ENCODE data around the gene GBF1. TPM values are rescaled to one million over a fixed set of nuclear protein-coding genes. Genes with fewer than 3 reads are reported as not detected.

The GBF1 gene
- total RNA-seq, 1 experiment from 2014 or later, result 27.6 TPM

DNA sequence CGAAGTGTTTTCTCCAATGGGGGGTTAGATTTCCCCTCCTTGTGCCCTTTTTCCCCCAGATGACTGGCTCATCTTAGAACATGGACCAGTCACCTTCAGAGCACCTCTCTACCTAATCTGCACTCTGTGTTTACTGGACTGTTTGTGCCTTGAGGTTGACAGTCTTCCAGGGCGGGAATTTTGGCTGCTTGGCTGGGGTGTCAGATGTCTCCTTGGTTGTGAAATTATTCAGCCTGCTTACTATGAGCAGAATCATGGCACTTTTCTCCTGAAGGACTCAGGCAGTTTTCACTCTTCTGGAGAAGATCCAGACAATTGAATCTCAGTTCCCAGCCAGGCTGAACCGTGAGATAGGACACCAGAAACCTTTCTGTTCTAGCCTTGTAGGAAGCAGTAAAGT, 89.9 kb downstream of the GBF1 start:
- no peak for DNase-seq (ENCODE audit: extremely low read depth, low read depth)

DNA sequence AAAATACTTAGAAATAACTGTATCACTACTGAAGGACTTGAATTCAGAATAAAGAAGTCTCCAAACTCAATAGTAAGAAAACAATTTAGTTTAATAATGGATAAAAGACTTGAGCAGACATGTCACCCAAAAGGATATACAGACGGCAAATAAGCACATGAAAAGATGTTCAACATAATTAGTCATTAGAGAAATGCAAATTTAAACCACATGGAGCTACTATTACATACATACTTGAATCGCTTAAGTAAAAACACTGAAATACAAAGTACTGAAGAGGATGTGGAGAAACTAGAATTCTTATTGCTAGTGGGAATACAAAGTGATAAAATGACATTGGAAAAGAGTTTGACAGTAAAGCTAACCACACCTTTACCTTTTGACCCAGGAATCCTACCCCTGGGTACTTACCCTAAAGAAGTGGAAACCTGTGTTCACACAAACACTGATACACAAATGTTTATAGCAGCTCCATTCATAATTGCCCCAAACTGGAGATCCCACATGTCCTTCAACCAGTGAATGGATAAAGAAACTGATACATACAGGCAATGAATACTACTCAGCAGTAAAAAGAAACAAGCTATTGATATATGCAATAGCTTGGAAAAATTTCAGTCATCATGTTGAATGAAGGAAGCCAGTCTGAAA, 95.8 kb downstream of the GBF1 start:
- DNase-seq (ENCODE audit: extremely low read depth, low read depth), result no peak

DNA sequence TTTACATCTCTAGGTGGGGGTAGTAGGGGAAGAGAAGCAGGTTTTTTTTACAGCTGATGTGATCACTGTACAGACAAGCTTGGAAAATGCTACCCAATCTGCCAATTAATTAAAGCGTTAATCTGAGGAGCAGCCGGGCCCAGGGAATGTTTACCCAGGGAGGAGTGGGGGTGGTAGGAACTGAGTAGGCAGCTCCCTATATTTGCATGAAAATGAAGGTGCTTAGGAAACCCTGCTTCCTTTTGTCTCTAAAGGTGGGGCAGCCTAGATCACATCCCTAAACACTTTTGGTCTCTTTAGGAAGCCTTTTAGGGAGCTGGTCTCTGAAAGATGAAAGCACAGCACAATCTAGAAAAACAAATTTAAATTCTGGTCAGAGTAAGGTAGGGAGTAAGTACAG, 97.1 kb downstream of the GBF1 start:
- no peak for DNase-seq (ENCODE audit: extremely low read depth, low read depth)

DNA sequence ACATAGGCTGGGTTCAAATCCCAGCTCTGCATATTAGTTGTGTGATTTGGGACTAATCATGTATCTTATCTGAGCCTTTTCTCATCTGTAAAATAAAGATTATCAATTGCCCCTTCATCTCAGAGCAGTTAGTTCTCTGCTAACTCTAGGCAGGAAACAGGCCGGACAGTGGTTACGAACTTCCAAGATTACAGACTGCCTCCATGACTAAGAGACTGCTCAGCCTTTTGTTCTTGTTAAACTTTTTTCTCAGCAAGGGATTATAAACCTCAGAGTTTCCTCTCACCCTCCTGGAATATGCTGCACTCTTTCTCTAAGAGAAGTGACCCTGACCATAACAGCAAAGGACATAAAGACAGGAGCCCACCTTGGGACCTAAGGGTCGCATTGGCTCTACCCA, 97.6 kb downstream of the GBF1 start:
- DNase-seq (ENCODE audit: extremely low read depth, low read depth), result no peak

DNA sequence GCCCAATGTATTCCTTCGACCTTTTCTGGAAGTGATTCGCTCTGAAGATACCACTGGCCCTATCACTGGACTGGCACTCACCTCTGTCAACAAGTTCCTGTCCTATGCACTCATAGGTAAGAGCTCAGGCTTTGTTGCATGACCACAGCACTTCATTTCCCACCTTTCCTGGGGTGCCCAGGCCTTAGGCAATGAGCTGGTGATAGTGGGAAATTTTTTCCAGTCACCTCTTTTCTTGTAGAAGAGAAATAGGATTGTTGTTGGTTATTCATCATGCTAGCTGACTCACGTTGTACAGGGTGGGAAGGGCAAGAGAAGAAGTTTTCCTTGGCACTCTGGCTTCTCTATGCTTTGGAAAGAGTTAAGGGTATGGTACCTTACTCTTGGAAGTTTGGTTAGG, 98.7 kb downstream of the GBF1 start:
- DNase-seq (ENCODE audit: extremely low read depth, low read depth), result no peak

DNA sequence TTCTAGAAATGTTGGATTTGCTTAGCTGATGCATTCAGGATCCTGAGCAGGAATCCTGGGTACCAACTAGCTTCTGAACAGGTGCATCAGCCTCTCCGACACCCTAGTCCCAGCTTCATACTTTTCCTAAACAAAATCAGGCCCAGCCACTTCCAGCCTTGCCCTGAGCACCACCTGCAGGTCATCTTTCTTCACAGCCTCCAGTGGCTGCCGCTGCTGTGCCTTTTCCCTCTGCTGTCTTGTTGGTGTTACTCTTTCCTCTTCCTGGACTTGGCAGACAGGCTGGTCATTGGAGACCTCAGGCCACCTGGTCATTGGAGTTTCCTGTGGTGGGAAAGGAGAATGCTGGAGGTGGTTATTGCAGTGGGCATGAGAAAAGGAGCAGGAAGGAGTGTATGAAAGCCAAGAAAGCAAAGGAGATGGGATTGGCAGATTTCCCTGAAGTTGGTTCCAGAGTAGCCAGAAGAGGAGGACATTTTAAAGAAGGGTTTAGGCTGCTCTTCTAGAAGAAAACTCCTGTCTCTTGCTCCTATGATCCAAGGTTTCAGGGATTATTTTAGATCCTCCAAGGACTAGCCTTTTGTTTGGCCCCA, 102.0 kb downstream of the GBF1 start:
- peak; percentile 27 for DNase-seq (ENCODE audit: extremely low read depth, low read depth)

DNA sequence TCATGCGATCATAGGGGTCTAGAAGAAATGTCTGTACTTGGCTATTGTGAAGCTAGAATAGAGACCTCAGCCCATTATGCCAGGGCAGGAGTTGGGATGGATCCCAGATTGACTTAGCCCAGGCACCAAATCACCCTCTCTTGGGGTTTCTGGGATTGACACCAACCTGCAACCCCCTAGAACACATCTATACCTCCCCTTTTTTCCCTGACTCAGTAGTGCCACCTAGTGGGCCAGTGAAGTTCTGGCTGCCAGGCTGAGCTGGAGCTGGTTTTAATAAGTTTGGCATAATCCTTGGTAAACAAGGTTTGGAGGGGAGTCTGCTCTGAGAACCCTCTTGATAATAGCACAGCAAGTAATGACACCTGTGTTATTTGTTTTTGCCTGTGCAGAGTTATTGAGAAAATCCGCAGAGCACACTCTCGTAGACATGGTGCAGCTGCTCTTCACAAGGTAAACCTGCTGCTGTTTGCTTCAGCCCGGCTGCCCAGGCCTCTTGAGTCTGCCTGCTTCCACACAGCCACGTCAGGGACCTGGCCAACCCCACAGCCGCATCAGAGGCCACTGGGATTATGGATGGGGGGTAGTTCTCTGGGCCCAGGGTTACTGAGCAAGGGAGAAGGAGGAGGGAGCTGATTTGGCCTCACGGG, 106.9 kb downstream of the GBF1 start:
- peak; percentile 65 for DNase-seq (ENCODE audit: extremely low read depth, low read depth)

DNA sequence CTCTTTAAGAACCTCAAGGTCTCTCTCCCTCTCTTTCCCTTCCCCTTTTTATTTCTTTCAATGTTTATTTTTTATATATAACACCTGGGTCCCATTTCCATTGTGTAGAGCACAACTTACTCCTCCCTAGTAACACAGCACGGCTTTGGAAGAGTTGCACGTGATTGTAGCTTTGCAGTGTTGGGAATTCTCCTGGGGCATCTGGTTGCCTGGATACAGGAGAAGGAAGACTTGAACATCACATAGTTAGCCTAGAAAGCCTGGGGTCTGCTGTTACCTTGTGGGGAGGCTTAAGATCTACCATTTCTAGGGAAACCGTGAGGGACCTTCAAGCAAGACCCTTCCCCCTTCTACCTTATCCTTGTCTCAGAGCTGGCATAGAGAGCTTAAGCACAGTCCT, 109.1 kb downstream of the GBF1 start:
- DNase-seq (ENCODE audit: extremely low read depth, low read depth), result no peak

DNA sequence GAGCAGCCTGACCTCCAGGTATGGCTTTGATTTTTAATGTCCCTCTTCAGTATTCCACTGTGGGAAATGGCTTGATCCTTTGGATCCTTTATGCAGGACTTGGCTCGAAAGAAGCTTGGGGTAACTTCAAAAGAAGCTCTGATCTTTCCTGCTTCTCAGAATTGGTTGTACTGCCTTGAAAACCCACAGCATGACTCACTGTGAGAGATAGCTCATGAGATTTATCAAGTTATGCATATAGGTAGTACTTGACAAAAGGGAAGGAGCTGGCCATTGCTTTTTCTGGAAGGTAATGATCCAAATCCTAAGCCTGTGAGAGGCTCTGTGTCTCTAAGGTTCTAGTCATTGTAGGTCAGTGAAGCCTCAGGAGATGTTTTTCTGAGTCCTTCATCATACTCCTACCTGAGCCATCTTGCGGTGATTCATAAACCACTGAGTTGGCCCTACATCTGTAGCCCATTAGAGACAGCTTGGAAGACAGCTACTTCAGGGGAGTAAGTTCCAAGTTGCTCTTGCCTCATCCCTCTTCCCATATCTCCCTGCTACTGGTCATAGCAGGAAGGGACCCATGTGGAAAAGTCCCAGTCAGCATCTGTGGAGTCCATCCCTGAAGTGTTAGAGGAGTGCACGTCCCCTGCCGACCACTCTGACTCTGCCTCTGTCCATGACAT, 113.5 kb downstream of the GBF1 start:
- no peak for DNase-seq (ENCODE audit: extremely low read depth, low read depth)

DNA sequence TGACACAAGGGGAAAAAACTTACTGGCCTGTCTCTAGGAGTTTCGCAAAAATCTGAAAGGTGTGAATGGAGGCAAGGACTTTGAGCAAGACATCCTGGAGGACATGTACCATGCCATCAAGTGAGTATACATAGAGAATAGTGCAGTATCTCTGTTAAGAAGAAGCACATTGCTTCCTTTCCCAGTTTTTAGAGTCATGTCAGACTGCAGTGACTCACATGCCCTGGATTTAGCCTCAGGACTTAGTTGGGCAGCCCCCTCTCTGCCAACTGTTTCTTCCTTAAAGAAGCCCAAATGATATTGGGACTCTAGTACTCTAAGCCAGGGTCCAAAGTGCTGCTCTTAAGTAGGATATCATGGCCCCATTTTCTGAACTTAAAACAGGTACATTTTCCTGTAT, 122.1 kb downstream of the GBF1 start:
- no peak for DNase-seq (ENCODE audit: extremely low read depth, low read depth)

DNA sequence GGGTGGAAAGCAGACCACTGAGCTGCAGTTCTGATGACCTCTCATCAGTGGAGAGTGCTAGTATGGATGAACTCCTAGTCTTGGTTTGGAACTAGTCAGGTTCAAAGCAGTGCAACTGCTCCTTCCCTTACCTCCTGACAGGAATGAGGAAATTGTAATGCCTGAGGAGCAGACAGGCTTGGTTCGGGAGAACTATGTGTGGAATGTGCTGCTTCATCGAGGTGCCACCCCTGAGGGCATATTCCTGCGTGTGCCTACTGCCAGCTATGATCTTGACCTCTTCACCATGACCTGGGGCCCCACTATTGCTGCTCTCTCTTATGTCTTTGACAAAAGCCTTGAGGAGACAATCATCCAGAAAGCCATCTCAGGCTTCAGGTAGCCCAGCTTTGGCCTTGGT, 122.7 kb downstream of the GBF1 start:
- no peak for DNase-seq (ENCODE audit: extremely low read depth, low read depth)

DNA sequence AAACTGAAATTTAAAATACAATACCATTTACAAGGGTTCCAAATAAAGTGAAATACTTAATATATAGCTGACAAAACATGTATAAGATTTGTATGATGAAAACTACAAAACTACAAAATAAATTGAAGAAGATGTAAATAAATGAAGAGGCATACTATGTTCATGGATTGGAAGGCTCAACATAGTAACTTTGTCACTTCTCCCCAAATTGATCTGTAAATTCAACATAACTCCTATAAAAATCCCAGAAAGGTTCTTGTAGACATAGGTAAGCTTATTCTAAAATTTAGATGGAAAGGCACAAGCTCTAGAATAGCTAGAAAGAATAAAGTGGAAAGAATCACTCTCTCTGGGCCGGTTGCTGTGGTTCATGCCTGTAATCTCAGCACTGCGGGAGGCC, 126.0 kb downstream of the GBF1 start:
- no peak for DNase-seq (ENCODE audit: extremely low read depth, low read depth)

DNA sequence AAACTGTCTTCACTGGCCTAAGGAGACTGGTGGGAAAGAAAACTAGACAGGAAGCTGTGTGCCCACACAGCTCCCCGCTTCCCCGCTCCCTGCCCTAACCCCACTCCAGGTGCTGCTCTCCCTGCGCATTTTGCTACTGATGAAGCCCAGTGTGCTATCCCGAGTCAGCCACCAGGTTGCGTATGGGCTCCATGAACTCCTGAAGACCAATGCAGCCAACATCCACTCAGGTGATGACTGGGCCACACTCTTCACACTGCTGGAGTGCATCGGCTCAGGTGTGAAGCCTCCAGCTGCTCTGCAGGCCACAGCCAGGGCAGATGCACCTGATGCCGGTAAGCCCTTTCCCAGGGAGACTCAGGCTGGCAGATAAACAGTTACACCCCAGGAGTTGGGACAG, 129.9 kb downstream of the GBF1 start:
- DNase-seq (ENCODE audit: extremely low read depth, low read depth), result no peak

DNA sequence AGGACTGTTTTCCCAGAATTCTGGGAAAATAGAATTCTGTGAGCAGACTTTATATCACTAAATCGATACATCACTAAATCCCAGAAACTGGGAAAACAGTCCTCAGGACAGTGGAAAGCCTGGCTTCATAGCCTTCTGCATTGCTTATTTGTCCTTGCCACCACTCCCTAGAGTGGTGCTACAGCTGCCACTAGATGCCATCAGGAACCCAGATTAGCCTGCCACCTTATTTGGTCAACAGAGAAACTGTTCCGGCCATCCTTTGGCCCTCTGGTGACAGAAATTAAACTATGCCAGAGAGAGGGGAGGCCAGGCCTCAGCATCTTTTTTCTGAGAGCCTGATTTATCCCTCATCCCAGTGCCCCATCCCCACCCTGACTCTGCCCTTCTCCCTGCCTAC, 130.5 kb downstream of the GBF1 start:
- no peak for DNase-seq (ENCODE audit: extremely low read depth, low read depth)

DNA sequence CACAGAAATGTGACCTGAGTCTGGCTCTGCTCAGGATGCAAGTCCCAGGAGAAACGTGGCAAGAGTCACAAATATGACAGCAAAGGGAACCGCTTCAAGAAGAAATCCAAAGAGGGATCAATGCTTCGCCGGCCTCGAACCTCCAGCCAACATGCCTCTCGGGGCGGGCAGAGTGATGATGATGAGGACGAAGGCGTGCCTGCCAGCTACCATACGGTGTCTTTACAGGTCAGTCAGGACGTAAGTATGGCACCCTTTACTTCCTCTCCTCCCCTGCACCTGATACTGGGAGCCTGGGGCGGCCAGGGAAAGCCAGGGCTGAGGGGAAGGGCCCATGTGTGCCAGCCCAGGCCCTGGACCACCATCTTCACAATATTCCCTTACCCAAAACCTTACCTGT, 131.6 kb downstream of the GBF1 start:
- DNase-seq (ENCODE audit: extremely low read depth, low read depth), result no peak

DNA sequence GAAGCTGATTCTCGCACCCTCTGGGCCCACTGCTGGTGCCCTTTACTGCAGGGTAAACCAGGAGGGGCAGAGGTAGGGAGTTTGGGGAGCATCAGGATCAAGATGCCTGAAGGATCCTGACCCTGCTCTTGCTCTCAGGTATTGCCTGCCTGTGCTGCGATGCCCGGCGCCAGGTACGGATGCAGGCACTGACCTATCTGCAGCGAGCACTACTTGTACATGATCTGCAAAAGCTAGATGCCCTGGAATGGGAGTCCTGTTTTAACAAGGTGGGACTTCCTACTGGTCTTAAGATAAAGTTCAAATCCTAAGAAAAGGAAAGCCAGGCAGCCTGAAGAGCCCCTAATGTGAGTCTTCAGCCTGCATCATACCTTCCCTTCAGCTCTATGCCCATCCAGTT, 134.1 kb downstream of the GBF1 start:
- no peak for DNase-seq (ENCODE audit: extremely low read depth, low read depth)

DNA sequence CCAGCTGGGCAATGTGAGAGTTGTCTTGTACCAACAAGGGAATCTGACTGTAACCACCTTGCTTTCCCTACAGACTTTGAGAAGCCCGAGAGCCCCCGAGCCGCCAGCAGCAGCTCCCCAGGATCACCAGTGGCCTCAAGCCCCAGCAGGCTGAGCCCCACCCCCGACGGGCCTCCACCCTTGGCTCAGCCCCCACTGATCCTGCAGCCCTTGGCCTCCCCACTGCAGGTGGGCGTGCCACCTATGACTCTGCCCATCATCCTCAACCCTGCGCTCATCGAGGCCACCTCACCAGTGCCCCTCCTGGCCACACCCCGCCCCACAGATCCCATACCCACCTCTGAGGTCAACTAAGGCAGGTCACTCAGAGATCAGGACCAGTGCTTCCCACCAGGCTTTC, 136.7 kb downstream of the GBF1 start:
- DNase-seq (ENCODE audit: extremely low read depth, low read depth), result no peak

DNA sequence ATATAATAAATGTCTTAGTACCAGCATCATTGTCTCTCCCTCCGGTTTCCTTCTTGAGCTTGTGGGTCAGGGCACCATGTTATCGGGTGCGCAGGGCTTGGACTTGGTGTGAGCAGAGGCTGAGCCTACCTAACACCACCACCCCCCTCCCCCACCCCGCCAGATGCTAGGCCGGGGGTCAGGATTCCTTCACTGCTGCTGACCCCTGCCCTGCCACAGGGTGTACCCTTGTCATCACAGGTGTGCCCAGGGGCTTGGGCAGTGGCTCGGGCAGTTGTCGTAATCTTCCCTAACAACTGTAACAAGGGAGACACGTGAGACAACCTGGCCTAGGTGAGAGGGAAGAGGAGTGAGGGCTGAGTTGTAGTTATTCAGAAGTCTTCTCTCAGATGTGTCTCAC, 137.5 kb downstream of the GBF1 start:
- no peak for DNase-seq (ENCODE audit: extremely low read depth, low read depth)

DNA sequence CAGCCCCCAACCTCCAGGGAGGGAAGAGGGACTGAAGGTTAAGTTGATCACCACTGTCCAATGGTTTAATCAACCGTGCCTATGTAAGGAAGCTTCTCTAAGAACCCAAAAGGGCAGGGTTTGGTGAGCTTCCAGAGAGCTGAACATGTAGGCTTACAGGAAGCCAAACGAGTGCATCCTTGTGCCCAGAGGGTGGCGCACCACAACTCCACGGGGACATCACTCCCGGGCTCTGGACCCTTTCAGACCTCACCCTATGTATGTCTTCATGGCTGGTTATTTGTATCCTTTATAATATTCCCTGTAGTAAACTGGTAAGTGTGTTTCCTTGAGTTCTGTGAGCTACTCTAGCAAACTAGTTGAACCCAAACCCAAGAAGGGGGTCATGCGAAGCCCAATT, 138.7 kb downstream of the GBF1 start:
- no peak for DNase-seq (ENCODE audit: extremely low read depth, low read depth)

DNA sequence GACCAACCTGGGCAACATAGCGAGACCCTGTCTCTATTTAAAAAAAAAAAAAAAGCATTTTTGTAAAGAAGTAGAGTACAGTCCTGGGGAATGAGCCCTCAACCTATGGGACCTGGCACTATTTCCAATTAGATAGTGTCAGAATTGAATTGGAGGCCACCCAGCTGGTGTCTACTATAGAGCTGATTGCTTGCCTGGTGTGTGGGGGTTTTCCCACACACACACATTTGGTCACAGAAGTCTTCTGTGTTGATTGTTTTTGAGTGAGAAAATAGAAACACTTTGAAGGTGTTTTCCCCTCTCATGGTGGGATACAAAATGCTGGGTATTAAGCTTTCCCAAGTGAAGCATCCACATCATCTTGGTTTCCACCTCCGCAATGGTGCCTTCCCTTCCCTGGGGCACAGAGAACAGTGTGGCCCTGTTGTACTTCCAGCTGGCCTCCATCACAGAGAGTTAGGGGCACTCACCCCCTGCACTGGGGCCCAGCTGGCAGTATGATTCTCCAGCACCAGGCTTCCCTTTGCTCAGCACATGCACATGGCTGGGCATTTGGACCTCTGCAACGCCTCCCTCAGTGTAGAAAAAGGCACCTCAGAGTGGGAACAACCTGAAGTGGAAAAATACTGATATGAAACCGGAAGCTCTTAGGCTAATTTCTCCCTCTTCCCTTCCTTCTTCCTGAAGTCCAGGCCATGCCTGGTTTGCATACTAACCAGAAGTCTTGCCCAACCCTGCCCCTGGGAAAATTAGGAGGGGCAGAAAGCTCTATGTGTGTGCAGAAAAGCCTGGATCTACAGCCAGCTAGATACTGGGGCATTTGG, 139.5 kb downstream of the GBF1 start:
- DNase-seq (ENCODE audit: extremely low read depth, low read depth), result no peak

DNA sequence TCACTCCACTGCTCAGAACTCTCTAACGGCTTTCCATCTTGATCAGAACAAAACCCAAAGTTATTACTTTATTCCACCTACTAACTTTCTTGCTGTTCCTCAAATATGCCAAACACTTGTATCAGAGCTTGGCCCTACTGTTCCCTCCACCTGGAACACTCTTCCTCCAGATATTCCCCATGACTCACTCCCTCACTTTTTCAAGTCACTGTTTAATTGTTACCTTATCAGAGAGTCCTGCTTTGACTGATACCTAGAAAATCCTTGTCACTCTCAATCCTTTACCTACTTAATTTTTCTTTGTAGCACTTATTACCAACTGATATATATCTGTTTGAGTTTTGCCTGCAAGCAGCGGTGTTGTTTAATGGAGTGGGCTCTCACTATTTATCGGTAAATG, 144.6 kb downstream of the GBF1 start:
- DNase-seq (ENCODE audit: extremely low read depth, low read depth), result no peak

All from NCI-H460 (cell line).